DMS 273 treated with DMSO at 0.1 percent for 48 hours (cell line): ENCODE results near the gene TNS2.
"Not testable (repeated sequence)": the region's sequence is repeated elsewhere in the genome, so short reads cannot be mapped to it uniquely, and the experiment has no call there.

Experiments
- DNase-seq: peaks from one replicate; lab custom pipeline; 2025; lab: John Stamatoyannopoulos, UW

Gene TNS2, protein sequence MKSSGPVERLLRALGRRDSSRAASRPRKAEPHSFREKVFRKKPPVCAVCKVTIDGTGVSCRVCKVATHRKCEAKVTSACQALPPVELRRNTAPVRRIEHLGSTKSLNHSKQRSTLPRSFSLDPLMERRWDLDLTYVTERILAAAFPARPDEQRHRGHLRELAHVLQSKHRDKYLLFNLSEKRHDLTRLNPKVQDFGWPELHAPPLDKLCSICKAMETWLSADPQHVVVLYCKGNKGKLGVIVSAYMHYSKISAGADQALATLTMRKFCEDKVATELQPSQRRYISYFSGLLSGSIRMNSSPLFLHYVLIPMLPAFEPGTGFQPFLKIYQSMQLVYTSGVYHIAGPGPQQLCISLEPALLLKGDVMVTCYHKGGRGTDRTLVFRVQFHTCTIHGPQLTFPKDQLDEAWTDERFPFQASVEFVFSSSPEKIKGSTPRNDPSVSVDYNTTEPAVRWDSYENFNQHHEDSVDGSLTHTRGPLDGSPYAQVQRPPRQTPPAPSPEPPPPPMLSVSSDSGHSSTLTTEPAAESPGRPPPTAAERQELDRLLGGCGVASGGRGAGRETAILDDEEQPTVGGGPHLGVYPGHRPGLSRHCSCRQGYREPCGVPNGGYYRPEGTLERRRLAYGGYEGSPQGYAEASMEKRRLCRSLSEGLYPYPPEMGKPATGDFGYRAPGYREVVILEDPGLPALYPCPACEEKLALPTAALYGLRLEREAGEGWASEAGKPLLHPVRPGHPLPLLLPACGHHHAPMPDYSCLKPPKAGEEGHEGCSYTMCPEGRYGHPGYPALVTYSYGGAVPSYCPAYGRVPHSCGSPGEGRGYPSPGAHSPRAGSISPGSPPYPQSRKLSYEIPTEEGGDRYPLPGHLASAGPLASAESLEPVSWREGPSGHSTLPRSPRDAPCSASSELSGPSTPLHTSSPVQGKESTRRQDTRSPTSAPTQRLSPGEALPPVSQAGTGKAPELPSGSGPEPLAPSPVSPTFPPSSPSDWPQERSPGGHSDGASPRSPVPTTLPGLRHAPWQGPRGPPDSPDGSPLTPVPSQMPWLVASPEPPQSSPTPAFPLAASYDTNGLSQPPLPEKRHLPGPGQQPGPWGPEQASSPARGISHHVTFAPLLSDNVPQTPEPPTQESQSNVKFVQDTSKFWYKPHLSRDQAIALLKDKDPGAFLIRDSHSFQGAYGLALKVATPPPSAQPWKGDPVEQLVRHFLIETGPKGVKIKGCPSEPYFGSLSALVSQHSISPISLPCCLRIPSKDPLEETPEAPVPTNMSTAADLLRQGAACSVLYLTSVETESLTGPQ (N-terminal part only)

DNA sequence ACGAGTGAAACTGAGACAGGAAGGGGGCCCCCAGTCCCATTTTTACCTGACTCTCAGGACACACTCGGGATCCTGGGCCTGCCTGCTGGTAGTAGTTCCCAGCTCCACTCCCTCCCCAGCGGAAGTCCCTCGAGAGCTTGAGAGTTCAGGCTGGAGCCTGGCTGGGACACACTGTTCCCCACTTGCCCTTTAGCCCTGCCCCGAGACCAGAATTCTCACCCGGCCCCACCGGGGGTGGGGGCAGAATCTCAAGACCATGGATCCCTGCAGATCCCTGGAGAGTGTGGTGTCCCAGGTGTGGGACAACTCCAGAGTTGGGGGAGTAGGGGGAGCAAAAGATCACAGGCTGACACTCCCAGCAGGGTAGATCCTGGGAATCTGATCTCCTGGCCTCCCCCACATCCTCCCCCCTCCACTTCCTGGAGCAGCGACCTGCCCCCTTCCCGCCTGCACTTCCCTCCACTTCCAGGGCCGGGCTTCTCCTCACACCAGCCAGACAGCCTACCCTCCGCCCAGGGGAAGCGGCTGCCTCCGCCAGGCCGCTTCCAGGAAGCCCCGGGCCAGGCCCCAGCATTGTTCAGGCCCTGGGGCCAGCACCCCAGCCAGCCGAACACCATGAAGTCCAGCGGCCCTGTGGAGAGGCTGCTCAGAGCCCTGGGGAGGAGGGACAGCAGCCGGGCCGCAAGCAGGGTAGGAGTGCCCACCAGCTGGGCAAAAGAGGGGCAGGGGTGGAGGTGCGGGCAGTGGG is at the start of gene TNS2:
Gene TNS2 (plus strand): TSS at position 495 of the 748 bp plus-strand sequence. CDS start 121 bp downstream, at position 616.
- DNase-seq, result peak; percentile 17

DNA sequence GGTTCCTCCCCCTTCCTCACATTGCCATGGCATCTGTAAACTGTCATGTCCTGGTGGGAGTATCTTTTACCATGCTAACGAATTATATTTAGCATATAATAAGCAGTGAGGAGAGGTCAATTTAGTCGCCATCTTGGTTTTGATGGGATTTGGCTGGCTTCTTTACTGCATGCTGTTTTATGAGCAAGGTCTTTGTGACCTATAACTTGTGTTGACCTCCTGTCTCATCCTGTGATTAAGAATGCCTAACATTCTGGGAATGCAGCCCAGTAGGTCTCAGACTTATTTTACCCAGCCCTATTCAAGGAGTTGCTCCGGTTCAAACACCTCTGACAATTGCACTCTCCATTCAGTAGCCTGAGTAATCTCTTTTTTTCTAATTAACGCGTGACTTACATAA is 45.7 kb upstream of the TNS2 start:
- DNase-seq, result no peak

DNA sequence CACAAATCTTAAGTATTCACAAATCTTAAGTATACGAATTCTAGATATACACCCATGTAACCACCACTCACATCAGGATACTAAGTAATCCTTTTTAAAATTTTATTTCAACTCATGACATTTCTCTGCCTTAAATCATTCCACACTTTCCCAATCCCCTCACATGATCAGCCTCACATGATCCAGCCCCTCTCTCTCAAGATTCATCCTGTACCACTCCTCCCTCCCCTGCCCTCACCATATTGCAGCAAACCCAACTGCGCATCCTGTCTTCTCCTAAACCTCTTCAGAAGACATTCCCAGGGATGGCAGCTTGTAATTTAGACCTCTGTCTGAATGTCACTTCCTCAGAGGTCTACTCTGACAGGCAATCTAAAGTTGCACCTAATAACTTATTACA is 45.3 kb upstream of the TNS2 start:
- no peak for DNase-seq

DNA sequence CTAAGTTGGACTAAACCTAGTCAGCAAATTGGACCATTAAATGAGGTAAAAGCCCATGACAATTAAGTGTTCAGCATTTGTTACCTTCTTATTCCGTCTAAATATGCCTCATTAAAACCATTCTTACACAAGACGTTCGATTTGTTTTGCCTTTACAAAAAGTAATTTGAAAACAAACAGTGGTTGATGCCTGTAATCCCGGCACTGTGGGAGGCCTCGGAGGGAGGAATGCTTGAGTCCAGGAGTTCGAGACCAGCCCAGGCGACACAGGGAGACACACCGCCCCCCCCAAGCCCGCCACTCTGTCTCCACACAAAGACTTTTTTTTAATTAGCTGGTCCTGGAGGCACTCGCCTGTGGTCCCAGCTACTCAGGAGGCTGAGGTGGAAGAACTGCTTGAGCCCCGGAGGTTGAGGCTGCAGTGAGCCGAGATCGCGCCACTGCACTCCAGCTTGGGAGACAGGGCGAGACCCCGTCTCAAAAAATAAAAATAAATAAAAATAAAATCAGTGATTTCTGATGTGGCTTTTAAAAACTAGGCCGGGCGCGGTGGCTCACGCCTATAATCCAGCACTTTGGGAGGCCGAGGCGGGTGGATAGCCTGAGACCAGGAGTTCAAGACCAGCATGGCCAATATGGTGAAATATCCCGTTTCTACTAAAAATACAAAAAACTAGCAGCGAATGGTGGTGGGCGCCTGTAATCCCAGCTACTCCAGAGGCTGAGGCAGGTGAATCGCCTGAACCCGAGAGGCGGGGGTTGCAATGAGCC is 44.5 kb upstream of the TNS2 start:
- DNase-seq, result no peak

DNA sequence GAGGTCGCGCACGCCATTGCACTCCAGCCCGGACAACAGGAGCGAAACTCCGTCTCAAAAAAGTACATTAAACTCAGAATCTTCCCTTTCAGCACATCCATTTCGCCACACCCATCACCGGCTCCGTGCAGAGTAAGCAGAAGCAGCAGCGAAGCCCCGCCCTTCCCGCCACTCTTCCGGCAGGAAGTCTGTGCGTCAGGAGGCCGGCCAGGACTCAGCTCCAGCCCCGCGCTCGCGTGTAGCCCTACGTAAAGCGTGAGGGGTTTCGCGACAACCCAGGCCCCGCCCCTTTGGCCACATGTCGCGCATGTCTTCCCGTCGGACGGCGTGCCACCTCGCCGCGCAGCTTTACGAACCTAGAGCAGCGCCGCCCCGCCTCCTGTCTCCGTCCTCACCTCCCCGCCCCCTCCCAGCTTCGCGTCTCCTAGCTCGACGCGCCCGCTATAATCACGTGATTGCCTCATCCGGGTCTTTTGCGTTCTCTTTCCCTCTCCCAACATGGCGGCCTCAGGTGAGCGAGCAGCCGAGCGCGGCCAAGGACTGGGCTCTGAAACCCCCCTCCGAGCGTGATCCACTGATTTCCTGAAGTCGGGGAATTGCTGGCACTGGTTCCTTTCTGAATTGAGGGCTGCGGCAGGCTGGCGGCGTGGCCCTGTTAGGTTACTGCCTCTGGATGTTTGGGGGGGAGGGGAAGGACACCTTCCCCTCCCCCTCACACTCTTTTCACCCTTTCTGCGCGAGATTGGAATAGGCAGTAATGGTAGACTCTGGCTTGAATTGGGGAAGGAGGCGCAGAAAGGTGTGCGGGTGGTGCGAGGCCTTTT is 43.7 kb upstream of the TNS2 start, which contains the start of gene EIF4B:
Gene EIF4B (plus strand): TSS at position 471 of the 824 bp plus-strand sequence. CDS start 28 bp downstream, at position 499.
- DNase-seq, result peak; percentile 95

DNA sequence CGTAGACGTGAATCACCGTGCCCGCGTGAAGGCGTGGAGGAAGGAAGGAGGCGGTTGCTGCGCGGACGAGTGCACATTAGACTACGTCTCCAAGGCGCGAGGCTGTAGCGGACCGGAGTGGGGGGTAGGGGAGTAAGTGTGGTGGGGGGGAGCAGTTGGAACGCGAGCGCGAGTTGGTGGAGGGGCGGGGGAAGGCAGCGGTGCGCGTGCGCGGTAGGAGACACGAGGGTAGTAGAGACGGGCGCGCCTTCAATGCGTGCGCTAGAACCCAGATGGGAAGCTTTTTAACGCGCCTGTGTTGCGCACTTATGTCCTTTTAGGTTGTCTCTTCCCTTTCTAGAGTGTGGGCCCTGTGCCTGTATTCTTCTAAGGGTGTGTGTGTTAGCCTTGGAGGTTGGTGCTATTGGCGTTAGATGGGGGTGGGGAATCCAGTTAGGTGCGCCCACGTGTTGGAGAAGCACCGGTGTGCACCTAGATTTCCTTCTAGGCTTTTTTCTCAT is 43.0 kb upstream of the TNS2 start:
- DNase-seq, result peak; percentile 42

DNA sequence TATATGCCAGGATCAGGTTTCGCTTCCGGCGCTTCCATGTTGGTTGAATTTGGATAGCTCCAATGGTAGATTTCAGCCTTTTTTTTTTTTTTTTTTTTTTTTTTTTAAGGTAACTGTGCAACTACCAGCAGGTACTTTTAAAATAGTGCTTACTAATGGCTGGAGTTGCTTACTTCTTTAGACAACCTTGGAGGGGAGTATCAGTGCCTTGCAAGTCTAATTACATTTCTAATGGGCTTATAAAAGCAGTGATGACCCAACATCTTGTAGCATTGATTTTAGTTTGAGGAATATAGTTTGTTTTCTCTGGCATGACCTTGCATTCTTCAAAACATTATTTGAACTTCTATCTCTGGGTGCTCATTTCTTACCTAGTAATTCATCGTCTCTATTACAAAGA is 42.5 kb upstream of the TNS2 start:
- DNase-seq, result no peak

DNA sequence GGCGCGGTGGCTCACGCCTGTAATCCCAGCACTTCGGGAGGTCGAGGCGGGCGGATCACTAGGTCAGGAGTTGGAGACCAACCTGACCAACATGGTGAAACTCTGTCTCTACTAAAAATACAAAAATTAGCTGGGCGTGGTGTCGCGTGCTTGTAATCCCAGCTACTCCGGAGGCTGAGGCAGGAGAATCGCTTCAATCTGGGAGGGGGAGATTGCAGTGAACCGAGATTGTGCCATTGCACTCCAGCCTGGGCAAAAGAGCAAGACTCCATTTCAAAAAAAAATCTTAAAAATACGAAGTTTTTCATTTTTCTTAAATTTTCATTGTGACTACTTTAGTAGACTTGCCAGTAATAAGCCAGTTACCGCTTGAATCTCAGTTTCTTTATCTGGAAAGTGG is 41.1 kb upstream of the TNS2 start:
- not testable (repeated sequence) for DNase-seq

DNA sequence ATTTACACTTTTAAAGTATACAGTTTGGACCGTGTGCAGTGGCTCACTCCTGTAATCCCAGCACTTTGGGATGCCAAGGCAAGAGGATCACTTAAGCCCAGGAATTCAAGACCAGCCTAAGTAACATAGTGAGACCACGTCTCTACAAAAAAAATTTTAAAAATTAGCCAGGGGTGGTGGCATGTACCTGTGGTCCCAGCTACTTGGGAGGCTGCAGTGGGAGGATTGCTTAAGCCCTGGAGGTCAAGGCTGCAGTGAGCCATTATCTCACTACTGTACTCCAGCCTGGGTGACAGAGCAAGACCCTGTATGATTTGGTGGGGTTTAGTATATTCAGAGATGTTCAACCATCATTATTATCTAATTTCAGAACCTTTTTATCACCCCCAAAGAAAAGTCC is 38.9 kb upstream of the TNS2 start:
- no peak for DNase-seq

DNA sequence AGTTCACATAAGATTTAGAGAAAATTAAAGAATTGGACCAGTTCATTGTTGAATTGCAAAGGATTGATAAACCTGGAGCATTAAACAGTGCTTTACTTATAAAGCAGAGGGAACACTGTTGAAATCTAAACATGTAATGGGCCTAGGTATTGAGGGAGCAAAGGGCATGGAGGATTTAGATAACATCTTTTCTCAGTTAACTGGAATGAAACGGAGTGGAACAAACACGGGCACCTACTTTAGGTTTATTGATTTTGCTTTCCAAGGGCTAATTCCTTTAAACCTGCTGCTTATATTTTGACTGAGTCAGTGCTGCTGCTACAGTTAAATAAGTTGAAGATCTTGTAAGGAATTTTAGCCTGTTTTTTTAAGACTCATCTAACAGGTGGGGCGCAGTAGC is 38.0 kb upstream of the TNS2 start:
- DNase-seq, result no peak

DNA sequence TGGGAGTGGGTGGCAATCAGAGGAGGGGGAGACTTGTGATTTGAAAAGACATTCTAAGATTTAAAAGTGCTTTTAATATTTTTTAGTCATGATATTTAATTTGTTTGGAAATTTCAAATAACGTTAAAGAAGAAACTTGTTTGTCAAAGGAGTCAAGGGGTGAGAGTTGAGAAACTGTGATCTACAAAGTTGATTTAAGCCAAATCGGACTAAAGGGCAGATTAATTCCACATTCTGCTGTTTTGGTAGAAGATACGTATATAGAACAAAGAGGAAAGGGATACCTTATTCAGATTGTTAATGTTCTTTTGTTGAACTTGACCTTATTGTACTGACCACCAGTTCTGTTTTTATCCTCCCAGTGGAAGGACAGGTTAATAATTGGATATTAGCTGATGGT is 36.9 kb upstream of the TNS2 start:
- no peak for DNase-seq

DNA sequence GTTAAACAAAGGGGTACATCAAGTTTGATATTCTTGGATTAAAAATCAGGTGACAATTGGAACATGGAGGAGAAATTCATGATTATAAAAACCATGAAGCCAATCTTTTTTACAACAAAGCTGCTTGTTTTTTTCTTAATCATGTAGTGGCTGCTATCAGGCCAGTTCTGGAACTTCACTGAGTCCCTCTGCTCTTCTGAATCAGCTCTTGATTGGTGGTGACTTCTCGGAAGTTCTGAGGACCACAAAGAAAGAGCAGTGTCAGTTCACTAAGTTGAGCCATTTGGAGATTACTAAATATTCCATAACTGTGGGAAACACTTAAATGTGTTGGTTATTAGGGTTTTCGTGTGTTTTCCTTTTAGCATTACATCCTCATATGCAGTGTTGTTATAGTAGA is 35.2 kb upstream of the TNS2 start:
- DNase-seq, result no peak

DNA sequence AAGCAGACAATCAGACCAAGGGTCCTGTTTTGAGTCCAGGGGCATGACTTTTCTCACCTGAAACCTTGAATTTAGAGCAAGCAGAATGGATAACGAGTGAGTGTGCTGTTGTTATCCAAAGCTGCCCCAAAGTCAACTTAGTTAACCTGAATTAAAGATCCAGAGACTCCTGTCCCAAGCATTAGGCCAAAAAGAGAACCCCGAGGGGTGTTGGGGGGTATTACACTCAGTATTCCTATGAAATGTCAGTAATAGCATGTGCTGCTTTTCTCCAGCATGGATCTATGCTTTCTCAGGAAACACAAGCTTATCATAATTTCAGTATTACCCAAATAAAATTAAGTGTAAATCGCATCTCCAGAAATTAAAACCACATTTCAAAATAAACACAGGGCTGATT is 24.6 kb upstream of the TNS2 start:
- DNase-seq, result no peak

DNA sequence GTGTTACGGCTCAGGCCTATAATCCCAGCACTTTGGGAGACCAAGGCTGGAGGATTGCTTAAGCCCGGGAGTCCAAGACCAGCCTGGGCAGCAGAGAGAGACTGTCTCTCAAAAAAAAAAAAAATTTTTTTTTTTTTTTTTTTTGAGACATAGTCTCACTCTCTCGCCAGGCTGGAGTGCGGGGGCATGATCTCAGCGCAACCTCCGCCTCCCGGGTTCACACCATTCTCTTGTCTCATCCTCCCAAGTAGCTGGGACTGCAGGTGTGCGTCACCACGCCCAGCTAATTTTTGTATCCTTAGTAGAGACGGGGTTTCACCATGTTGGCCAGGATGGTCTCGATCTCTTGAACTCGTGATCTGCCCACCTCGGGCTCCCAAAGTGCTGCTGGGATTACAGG is 22.9 kb upstream of the TNS2 start:
- DNase-seq, result not testable (repeated sequence)

DNA sequence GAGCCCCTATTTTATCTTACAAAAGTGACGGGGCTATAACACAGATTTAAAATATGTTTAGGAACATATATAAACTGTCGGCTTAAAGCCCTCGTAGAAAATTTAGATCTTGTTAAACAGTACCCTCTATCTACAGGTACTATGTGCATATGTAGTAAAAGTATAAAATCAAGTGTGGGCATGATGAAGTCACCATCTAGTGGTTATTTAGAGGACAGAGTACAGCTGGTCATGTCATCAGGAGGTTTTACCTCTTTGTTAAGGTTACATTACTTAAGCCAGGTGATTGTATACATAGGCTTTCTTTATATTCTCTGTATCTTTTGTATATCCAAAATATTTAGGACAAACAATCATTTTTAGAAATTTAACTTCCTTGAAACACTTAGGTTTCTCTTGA is 18.2 kb upstream of the TNS2 start:
- no peak for DNase-seq

DNA sequence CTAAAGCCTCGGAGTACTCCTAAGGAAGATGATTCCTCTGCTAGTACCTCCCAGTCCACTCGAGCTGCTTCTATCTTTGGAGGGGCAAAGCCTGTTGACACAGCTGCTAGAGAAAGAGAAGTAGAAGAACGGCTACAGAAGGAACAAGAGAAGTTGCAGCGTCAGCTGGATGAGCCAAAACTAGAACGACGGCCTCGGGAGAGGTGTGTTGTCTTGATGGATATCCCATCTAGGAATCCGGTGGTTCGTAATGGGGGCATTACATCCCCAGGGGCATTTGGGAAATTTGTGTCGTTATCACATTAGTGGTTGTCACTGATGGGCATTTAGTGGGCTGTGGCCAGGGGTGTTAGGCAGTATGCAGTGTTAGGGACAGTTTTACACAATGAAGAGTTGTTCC is 16.0 kb upstream of the TNS2 start:
- DNase-seq, result not testable (repeated sequence)

DNA sequence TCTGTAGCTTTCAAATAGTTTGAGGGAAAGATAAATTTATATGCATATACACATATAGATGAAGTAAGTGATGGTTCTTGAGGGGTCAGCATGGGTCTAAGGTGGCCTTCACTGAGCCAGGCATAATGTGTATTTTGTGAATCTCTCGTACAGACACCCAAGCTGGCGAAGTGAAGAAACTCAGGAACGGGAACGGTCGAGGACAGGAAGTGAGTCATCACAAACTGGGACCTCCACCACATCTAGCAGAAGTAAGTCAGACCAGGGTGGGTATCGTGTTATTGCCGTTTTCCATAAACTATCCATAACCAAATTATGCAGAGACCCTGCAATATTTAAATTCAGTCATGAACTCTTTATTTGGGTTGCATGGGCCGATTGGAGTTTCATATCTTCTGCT is 15.4 kb upstream of the TNS2 start:
- DNase-seq, result no peak

DNA sequence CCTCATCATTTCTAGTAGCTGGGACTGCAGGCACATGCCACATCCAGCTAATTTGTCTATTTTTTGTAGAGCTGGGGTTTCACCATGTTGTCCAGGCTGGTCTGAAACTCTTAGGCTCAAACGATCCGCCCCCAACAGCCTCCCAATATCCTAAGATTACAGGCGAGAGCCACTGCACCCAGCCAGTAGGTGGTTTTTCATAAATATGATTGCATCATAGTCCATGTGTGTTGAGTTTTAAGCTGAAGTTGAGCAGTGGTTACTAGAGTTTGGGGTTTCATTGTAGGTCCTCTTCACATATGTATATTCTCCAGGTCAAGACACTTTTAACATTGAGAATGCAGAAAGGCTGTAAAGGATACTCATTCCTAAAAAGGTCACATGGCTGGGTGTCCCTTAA is 13.1 kb upstream of the TNS2 start:
- DNase-seq, result no peak

DNA sequence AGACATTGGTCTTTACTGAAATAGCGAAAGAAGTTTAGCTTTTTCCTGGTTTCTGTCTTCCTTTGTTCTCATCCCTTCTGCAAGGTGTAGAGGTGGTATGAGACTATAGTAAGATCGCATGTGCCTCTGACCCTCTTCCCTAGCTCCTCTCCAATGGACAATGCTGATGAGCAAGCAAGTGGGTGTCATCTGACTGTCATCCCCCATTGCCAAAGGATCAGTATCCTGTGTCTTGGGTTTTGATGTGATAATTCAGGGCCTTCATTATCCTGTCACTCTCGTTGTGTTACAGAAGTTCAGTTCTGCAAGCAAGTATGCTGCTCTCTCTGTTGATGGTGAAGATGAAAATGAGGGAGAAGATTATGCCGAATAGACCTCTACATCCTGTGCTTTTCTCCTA is 10.0 kb upstream of the TNS2 start:
- DNase-seq, result no peak
